Measurements from ENCODE around the gene MCEE.

MCEE gene

DNA sequence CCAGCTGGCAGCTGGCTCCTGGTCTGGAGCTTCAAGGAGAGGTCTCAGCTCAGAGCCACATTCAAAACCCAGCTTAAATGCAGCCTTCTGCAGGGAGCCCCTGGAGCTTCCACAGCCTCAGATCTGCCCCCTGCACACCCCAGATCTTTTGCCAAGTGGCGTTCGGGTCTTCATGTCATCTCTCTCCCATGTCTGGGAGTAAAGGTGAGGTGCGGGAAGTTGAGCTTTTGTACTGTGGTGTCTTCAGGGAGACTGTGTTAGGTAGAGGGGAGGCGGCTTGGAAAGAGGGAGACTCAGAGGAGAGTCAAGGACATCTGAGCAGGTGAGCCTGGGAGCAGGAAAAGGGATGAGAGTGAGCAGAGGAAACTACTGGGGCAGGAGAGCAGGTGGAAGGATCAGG lies 25.8 kb upstream of the MCEE start:
- H3K4me3 ChIP-seq (ENCODE audit: low read length) = no peak overlapping the region
- no peak for DNase-seq (ENCODE audit: low read depth)
- TF ChIP-seq CTCF (IDR thresholded peaks at IDR 0.05; ENCODE audit: insufficient read depth, low read depth, low read length, missing control alignments) = no peak

DNA sequence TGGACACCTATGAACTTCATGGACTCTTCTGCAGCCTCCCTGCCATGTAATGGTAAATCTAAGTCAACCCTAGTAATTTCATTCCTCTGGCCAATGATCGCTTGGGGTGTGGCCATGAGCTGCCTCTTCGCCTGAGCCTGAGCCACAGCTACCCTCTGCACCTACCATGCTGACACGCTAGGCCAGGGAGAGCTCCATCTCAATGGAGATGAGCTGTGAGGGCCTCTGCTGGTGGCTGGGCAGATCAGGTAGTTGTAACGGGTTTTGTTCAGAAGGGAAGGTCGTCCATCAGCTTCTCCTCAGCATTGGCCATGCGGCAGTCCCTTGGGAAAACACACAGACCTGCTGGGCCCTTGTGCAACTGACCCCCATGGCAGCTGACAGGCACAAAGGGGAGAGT lies 24.8 kb upstream of the MCEE start:
- peak; percentile 61 for TF ChIP-seq CTCF (IDR thresholded peaks at IDR 0.05; ENCODE audit: insufficient read depth, low read depth, low read length, missing control alignments)
- DNase-seq (ENCODE audit: low read depth) = peak; percentile 71
- no peak overlapping the region for H3K4me3 ChIP-seq (ENCODE audit: low read length)

DNA sequence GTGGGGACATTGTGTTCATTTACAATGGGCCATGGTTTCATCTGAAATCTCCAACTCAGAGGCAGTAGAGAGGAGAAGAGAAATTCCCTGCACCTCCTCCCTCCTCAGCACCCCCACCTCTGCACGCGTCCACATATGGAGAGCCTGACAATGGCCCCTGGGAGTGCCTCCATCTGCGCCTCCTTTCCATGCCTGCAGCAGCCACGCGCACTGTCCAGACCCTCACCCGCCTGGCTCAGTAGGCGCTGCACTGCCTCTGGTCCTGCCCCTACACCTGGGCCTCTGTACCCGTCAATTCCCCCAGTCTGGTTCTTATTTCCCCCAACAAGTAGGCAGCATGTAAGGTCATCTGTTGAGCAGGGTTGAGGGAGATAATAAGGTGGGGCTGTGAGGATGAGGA lies 24.2 kb upstream of the MCEE start:
- H3K4me3 ChIP-seq (ENCODE audit: low read length) = no peak overlapping the region
- TF ChIP-seq CTCF (IDR thresholded peaks at IDR 0.05; ENCODE audit: insufficient read depth, low read depth, low read length, missing control alignments) = no peak
- no peak for DNase-seq (ENCODE audit: low read depth)

GRCh38 chr2:71153585-71154224 lies 23.7 kb upstream of the MCEE start:
- TF ChIP-seq CTCF (IDR thresholded peaks at IDR 0.05; ENCODE audit: insufficient read depth, low read depth, low read length, missing control alignments) = no peak
- H3K4me3 ChIP-seq (ENCODE audit: low read length) = no peak overlapping the region
- no peak for DNase-seq (ENCODE audit: low read depth)

- no peak for TF ChIP-seq CTCF (IDR thresholded peaks at IDR 0.05; ENCODE audit: insufficient read depth, low read depth, low read length, missing control alignments)
- H3K4me3 ChIP-seq (ENCODE audit: low read length) = no peak overlapping the region
- no peak for DNase-seq (ENCODE audit: low read depth)
Measured at GRCh38 chr2:71151620-71152019, 21.6 kb upstream of the MCEE start.

GRCh38 chr2:71150082-71150816 lies 20.2 kb upstream of the MCEE start:
- no peak overlapping the region for H3K4me3 ChIP-seq (ENCODE audit: low read length)
- no peak for TF ChIP-seq CTCF (IDR thresholded peaks at IDR 0.05; ENCODE audit: insufficient read depth, low read depth, low read length, missing control alignments)
- peak; percentile 15 for DNase-seq (ENCODE audit: low read depth)

Data from epithelial cell of esophagus (primary cell).